GM18526 (cell line): Measurements from ENCODE around the gene DUSP7.

Experiments used
- POLR2A ChIP-seq: IDR thresholded peaks from 3 replicates; pipeline ENCODE4 v1.6.1; 2011; ENCODE audit not compliant: insufficient read length; ENCODE audit errors: extremely low read depth

DUSP7 gene

DNA sequence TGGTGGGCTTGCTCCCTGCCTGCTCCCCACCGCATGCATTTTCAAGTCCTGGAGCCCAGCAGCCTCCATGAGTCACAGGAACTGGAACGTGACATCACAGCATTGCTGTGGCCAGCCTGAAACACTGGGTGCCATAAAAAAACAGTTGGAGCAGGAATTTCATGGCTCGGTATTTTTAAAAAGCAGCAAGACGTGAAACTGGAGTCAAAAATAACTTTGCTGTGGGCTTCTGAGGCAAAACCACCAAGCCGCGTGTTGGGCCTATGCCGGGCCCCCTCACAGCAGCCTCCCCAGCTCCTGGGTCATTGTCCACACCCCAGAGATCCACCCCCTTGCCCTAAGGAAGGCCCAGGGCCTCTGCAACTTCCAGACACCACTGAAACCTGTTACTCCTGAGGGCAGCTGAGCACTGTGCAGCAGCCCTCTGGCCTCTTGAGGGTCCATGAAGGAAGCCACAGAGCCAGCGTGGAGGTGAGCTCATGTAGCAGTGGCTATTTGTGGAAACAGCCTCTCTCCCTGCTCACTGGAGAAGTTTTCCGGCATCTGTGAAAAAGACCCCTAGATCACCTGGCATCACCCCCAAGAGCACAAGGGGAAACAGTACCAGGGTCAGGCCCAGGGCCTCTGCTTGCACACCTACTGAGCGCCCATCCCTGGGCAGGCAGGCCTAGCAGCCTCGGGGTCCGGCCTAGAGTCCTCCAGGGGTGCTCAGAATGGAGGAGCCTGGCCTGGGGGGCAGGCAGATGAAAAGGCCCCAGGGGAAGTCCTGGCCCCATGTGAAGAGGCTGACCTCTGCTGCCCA lies 34.0 kb upstream of the DUSP7 start:
- no peak for TF ChIP-seq POLR2A

DNA sequence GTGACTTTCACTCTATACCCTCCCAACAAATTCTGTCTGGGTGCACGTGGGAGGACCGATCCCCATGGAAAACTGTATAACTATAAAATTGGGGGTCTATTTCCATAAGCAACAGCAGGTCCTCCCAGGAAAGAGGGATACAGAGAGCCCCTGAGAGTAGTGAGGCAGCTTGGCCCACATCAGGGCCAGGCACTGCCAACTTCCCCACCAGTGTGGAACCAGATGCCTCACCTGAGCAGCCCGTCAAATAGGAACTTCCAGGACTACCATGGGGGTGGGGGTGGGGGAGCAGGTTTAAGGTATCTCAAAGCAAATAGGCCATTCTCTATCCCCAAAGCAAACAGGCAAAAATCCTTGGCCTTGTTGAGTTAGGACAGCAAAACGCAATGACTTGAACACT lies 33.3 kb upstream of the DUSP7 start:
- no peak for TF ChIP-seq POLR2A

DNA sequence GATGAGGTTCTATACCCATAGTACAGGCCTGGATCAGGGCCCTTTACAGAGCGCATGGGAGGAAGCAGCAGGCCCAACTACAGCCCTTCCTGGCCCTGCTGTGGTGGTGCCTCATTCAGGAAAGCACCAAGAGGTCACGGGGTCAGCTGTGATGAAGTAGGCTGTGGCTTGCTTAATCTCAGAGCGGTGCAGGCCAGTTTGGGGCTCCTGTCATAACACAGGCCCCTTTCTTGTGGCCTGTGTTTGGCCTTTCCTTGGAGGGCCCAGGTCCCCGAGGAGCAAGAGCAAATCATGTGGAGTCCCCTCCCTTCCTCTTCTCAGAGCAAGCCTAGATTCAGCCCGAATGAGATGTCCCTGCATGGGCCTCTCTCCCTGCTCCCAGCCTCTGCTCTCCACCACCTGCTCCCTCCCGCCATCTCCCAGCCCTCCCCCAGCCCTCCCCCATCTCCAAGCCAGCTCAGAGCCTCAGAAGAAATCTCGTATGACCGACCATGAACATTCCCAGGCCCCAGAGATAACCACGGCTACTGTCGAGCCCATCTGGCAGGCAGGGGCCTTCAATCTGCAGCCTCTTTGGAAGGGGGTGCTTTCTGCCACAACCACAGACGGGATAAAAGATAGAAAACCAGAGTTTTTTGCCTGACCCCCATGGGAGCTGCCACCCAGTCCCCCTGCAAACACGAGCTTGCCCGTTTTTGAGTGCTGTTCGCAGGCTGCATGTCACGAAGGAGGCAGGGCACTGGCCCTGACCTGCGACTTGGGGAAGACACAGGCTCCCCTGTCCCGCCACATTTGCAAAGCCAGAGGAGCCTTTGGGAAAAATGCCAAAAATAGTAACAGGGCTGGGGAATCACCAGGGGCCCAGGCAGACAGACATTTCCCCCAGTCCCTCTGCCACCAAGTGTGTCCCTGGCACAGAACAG lies 32.3 kb upstream of the DUSP7 start:
- no peak for TF ChIP-seq POLR2A

DNA sequence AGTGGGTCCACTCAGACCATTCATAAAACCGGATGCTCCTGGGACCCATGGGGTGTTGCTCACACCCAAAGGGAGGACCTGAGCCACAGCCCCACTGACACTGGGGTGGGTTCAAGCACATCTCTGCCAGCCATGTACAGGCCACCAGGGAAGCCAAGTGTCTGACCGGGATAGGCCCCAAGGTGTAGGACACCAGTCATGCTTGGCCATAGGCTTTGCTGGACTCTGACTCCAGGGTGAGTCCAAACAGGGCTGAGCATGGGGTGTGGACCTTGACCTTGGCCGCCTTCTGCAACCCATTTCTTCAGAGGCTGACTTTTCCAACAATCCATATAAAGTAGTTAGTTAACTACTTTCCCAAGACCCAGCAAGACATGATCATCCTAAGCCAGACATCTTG lies 31.4 kb upstream of the DUSP7 start:
- TF ChIP-seq POLR2A: no peak

DNA sequence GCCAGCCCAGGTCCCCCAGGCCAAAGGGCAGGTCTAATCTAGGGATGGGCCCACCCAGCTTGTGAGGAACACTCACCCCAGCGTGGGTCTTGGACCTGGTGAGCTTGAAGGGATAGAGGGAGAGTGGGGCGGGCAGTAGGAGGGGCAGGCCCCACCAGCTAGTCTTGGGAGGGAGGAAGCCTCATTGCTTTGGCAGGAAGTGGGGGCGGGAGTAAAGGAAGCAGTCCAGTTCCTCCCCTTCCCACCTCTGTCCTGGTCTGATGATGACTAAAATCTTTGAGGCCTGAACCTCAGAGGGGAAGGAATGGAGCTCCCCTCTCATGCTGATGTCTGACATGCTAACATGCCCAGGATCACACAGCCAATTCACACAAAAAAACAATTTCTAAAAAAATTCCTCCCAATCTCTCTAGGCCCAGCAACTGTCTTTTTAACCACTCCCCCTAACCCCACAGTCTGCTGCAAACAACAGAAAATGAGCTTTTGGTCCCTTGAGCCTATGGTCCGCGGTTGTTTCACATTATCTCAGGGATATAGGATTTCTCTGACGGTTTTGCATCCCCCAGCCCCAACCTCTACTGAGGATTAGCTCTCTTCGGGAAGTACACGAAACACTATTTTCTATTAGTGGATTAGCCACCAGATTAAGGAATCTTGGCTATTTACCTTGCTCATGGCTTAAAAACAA lies 30.7 kb upstream of the DUSP7 start:
- TF ChIP-seq POLR2A: no peak

DNA sequence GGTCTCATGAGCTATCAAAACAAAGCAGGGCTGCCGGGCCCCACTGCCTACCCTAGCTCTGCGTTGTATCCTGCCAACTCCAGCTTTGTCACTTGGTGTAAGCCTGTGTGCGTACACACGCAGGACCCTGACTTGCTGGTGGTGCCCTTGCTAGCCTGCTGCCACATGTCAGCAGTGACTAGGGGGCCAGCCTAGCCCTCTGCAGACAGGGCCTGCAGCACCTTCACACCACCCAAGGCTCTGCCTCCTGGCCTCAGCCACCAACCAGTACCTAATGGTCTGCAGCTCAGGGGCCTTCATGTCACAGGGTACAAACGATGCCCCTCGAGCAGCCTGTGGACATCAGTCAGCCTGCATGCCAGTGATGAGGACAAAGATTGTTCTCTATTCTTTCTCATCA lies 30.1 kb upstream of the DUSP7 start:
- TF ChIP-seq POLR2A: no peak

DNA sequence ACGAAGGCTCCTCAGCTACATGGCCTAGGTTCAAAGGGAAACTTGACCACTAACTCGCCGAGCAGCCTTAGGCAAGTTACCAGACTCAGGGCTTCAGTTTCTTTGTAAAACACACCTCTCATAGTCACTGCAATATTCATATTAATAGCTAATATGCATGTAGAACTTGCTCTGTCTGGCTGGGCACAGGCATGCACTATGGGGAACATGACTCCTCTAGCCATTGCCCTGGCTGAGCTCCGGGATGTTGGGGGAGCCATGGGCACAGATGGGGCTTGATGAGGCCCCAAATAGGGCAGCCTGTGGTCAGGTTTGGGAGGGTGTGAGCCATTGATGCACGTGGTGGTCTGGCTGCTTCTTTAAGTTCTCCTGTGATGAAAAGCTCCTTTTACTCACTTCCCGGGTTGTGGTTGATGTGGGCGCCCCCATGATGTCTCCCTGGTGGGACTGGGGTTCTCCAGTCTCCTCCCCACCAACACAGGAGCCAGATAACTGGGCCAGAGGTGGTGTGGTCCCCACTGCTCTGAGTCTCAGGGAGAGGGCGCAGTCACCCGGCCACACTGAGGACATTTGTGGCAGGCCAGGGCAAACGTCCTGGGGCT lies 29.4 kb upstream of the DUSP7 start:
- TF ChIP-seq POLR2A: no peak

DNA sequence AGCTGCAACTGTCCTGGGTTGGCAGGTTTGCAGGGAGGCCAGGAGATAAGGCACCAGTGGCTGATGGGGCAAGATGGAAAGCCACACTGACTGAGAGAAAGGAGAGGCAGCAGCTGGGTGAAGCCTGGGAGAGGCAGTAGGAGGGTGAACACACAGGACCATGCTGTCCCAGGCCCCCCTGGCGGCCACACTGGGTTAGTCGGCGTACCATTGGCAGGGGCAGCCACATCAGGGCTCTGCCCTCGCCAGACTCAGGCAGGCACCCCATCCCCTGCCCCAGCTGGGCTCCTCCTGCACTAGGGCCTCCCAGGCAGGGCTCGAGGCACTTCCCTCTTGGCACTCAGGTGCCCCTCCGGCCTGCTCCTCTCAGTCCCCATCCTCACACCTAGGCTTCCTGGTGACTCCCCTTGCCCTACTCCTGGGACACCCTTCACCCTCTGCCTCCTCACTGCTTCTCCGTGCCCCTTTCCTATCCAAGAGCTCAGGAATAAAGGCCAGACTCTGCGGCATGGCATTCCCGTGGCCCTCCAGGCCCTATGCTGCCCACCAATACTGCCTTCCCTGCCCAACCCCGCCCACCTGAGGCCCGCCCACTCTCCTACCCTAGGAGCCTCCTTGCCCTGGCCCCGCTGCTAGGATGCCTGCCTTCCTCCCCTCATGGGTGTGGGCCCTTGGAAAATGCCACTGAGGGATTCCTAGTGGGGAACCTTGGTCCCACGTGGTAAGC lies 28.7 kb upstream of the DUSP7 start:
- no peak for TF ChIP-seq POLR2A

DNA sequence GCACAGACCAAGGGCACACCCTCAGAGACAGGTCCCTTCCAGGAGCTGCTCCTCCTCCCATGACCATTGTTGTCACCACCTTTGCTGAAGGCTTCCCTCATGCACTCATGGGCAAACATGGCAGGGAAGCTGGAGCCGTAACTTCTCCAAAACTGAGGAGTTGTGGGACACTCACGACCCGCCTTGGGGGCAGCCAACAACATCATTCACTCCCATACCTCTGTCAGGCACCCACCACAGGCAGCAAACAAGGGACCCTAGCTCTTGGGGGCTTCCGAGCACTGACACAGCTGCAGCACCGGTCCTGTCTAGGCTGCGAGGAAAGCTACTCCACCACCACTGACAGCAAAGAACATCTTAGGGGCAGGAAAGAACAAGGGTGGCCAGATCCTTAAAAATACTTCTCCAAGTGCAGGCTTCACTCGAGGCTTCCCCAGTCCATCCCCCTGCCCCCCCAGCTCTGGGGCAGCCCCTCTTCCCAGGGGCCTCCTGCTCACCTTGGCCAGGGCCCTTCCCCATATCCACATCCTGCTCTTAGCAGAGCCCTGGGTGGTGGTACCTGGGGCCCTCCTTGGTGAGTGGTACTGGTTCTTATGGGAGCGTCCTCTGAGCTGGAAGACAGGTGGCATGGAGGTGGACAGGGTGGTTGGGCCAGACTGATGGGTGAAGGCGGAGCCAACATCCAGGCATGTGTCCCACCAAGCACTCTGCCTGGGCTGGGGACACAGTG lies 28.0 kb upstream of the DUSP7 start:
- TF ChIP-seq POLR2A: no peak

DNA sequence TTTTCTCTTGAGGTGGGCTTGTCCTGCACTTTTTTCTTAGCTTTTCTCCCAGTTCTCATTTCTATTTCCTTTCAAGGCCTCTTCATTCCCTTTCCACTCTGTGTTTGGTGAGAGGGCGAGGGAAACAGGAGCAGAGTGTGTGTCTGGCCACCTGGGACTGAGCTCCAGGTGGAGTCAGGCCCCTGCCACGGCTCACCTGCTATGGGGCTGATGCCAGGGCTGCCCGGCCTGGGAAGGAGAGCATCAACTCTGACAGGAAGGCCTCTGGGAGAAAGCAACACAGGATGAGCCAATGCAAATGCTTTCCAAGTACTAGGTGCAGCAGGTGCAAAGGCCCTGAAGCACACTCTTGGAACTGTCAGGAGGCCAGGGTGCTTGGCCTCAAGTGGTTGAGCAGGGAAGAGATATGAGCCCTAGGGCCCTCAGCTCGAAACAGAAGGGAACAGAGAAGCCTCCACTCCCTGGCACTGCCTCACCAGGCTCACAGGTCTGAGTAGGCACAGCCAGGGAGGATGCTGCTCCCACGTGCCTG lies 27.3 kb upstream of the DUSP7 start:
- no peak for TF ChIP-seq POLR2A

DNA sequence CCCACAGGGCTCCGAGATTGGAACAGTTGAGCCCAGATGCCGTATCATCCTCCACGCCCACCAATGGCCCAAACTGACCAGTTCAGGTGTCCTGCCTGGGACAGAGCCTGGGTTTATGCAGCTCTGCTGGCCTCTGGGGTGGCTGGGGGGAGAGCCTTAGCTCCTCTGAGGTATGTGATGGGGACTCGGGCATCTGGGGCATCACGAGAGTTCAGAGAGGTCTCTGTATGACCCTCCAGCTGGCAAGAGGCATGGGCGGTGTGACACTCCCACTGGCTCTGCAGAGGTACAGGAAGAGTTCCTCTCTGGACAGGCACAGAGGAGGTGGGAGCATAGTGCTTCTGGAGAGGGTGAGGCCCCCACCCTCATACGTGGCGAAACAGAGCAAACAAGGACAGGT lies 26.6 kb upstream of the DUSP7 start:
- TF ChIP-seq POLR2A: no peak

DNA sequence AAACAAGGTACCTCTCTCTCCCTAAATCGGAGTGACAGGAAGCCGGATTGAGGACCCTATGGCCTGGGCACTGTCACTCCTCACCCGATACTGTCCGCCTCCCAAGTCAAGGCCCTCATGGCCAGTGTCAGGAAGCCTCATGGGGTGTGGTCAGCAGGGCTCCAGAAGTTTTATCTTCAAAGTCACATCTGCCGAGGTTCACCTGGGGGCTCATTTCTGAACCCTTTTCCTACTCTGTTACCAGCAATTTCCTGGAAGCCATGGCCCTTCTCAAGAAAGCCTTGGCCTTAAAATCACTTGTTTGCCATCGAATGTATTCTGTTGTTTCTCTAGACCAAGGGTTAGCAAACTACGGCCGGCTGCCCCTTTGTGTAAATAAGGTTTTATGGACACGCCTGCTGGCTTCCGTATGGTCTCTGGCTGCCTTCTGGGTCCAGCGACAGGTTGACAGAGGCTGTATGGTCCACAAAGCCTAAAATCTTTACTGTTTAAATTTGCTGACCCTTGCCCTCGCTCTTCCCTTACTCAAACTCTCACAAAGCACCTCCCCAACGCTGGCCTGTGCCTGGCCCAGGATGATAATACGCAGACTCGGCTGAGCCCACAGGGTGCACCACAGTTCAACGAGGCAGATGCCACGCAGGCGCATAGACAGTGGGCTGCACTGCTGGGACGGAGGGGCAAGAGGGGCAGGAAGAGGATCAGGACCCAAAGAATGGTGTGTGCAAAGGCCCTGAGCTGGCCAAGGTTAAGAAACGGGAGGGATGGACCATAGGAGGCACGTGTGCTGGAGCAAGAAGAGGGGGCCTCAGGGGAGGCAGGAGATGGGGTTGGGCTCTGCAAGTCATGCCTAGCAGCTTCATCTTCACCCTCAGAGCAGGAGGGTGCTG lies 24.7 kb upstream of the DUSP7 start:
- TF ChIP-seq POLR2A: no peak

DNA sequence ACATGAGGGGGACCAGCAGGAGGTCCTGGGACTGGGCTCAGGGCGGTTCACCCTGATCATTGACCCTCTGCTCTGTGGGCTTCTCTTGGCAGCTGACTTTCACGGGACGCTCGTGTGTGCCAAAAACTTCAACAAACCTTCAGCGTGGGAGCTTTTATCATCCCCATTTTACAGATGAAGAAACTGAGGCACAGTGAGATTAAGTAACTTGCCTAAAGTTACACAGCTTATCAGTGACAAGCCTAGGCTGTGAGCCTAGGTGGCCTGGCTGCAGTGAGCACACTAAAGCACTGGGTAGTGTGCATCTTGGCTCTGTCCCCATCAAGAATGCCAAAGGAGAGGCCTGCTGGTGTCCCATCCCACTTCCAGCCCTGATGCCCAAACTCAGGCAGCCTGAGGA lies 23.6 kb upstream of the DUSP7 start:
- TF ChIP-seq POLR2A: no peak
